Kidney epithelial cell (primary cell): ENCODE results near the gene ZNF391. TPM values are rescaled to one million over a fixed set of nuclear protein-coding genes. Genes with fewer than 3 reads are reported as not detected.

ENCODE experiments used
- DNase-seq: peaks from one replicate; pipeline ENCODE4 v3.0.0-alpha.2; 2010; ENCODE audit warnings: low read depth
- H3K27me3 ChIP-seq: 2 replicates; pipeline ENCODE4 v1.6.0; 2011; ENCODE audit warnings: low read length; ENCODE audit not compliant: control insufficient read depth, insufficient read depth
- H3K36me3 ChIP-seq: 2 replicates; pipeline ENCODE4 v1.5.1; 2011; ENCODE audit warnings: low read length; ENCODE audit not compliant: control insufficient read depth, insufficient read depth
- H3K4me3 ChIP-seq: 2 replicates; pipeline ENCODE4 v1.5.1; 2011; ENCODE audit warnings: low read depth, mild to moderate bottlenecking, control low read depth, low read length
- total RNA-seq: library from RNA; depleted of rRNA; stranded (reverse); fragments of >200 nt; gene quantifications from 2 replicates; pipeline ENCODE4 v1.2.3, GENCODE V29; 2015
- TF ChIP-seq, protein P1 (sequence below): IDR thresholded peaks from 2 replicates; pipeline ENCODE4 v1.5.1; 2011; ENCODE audit warnings: mild to moderate bottlenecking, moderate library complexity, low read length, control low read depth, inconsistent platforms; ENCODE audit not compliant: insufficient read depth, poor library complexity, severe bottlenecking

The ZNF391 gene
- total RNA-seq, 1 donor from 2014 or later, result 9.0 TPM

DNA sequence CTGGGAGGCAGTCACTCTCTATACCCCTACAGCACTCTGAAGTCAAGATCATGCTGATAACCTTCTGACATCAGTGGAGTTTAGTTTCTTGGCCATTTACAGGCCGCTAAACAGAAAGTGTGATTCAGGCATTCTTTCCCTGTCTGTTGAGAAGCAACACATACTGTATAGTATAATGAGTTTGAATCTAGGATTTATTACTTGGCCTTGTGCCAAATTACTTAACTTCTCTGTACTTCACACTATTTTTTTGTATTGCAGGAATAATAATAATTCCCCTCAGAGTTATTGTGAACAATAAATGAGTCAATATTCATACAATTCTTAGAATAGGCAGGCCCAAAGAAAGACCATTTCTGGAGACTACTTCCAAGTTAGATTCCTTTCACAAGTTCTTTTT is 4.1 kb downstream of the ZNF391 start:
- DNase-seq, result no peak
- Histone ChIP-seq H3K36me3 (no peaks in the 10 kb centered on the region), H3K27me3 (no peaks in the 10 kb centered on the region), H3K4me3 (no peak overlapping the region)
- TF ChIP-seq, protein P1, sequence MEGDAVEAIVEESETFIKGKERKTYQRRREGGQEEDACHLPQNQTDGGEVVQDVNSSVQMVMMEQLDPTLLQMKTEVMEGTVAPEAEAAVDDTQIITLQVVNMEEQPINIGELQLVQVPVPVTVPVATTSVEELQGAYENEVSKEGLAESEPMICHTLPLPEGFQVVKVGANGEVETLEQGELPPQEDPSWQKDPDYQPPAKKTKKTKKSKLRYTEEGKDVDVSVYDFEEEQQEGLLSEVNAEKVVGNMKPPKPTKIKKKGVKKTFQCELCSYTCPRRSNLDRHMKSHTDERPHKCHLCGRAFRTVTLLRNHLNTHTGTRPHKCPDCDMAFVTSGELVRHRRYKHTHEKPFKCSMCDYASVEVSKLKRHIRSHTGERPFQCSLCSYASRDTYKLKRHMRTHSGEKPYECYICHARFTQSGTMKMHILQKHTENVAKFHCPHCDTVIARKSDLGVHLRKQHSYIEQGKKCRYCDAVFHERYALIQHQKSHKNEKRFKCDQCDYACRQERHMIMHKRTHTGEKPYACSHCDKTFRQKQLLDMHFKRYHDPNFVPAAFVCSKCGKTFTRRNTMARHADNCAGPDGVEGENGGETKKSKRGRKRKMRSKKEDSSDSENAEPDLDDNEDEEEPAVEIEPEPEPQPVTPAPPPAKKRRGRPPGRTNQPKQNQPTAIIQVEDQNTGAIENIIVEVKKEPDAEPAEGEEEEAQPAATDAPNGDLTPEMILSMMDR, result no peak

DNA sequence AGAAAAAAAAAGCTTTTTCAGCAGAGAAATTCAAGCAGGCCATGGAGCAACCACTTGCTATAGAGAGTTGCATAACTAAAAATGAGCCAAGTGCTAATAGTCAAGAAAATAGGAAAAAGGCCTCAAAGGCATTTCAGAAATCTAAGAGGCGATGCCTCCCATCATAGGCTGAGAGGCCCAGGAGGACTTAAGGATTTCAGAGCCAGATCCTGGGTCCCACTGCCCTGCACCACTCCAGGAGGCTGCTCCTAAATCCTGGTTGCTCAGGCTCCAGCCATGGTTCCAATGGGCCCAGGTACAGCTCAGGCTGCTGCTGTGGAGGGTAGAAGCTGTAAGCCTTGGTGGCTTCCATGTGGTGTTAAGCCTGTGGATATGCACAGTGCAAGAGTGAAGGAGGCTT is 5.5 kb downstream of the ZNF391 start:
- Histone ChIP-seq H3K27me3 (no peaks in the 10 kb centered on the region), H3K36me3 (no peaks in the 10 kb centered on the region), H3K4me3 (no peak overlapping the region)
- TF ChIP-seq, protein P1, result no peak
- no peak for DNase-seq

DNA sequence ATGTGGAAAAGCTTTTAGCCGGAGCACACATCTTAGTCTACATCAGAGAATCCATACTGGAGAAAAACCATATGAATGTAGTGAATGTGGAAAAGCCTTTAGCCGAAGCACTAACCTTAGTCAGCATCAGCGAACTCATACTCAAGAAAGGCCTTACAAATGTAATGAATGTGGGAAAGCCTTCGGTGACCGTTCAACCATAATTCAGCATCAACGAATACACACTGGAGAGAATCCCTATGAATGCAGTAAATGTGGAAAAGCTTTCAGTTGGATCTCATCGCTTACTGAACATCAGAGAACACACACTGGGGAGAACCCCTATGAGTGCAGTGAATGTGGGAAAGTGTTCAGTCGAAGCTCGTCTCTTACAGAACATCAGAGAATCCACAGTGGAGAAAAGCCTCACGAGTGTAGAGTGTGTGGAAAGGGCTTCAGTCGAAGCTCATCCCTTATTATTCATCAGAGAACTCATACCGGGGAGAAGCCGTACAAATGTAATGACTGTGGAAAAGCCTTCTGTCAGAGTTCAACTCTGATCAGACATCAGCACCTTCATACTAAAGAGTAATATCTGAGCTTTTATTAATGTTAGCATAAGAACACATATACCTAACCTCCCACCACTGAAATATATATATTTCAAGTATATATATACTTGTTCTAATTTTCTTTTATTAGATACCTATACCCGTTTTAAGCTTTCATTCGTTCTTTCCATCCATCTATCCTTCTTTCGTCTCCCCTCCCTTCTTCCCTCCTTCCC is 12.5 kb downstream of the ZNF391 start:
- Histone ChIP-seq H3K36me3 (no peaks in the 10 kb centered on the region), H3K27me3 (no peaks in the 10 kb centered on the region), H3K4me3 (no peak overlapping the region)
- TF ChIP-seq, protein P1, result no peak
- no peak for DNase-seq

DNA sequence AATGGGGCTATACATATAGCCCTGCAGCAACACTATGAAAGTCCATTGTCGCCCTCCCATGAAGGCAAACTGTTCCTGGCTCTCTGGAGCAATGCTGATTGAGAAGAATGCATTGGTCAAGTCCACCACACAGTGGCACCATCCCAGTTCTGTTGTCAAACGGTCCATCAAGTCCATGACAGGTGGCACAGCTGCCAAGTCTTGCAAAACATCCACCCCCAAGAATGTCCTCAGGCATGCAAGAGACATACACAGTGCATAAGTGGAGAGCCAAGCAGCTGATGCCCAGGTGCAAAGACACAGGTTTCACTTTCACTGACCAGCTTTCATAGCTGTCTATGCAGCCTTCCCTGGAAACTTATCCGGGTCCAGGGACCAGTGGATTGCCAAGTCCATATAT is 17.5 kb downstream of the ZNF391 start:
- no peaks in the 10 kb centered on the region for H3K36me3 ChIP-seq
- no peak for DNase-seq
- TF ChIP-seq, protein P1, result no peak
- no peaks in the 10 kb centered on the region for H3K27me3 ChIP-seq
- no peak overlapping the region for H3K4me3 ChIP-seq

DNA sequence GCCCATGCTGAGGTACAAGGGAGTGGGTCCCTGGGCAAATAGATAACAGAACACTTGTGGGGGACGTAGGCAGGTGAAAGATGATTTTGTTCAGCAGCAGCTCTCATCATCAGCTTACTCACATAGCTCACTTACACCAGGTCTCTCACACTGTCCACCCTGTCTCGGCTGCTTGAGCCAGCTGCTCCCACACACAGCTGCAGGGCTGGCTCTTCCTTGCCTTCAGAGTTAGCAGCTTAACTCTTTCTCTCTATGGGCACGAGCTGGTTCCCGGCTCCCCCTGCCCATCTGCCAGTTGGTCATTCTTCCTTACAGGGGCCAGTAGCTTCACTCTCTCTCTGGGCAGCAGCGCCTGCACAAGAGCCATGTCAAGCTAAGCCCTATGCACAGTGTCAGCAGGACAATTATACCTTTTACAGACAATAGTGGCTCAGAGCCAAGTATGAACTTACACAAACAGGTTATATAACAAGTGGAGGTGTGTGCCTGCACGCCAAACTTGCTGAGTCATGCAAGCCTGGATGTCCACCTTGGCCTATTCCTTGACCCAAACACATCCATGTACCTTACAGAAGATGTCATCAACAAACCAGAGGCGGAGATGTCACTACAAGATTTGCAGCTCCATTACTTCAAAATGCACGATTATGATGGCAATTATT is 18.7 kb downstream of the ZNF391 start:
- TF ChIP-seq, protein P1, result no peak
- DNase-seq, result no peak
- H3K27me3 ChIP-seq, result no peaks in the 10 kb centered on the region

DNA sequence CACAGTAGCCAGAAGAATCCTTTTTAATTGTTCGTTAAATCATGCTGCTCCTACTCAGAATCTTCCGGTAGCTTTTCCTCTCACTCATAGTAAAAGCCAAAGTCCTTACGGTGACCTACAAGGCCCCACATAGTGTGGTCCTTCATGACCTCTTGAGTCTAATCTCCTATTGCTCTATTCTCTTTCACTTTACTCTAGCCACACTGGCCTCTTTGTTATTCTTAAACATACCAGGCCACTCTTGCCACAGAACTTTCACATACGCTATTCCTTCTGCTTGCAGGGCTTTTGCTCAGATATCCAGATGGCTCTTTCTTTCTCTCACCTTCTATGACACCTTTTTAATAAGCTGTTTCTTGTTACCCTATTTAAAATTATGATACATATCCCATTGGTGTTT is 25.7 kb downstream of the ZNF391 start:
- H3K4me3 ChIP-seq, result no peak overlapping the region
- DNase-seq, result no peak
- no peaks in the 10 kb centered on the region for H3K27me3 ChIP-seq
- TF ChIP-seq, protein P1, result no peak
- no peaks in the 10 kb centered on the region for H3K36me3 ChIP-seq

More for the DNA sequence above, 18.7 kb downstream of the ZNF391 start:
- Histone ChIP-seq H3K36me3 (no peaks in the 10 kb centered on the region), H3K4me3 (no peak overlapping the region)
